OCI-LY3 (cell line): ENCODE results near the gene EIF4B.

Experiments
- H2AFZ ChIP-seq: fragments of 200-600, 300-600 bp; shearing (Covaris generic); 2 replicates; pipeline ENCODE4 v1.6.0; 2014; ENCODE audit warnings: antibody characterized with exemption, low read depth, low read length
- H3K27ac ChIP-seq: fragments of 200-600, 300-600 bp; sonication (generic); 2 replicates; pipeline ENCODE4 v1.5.1; 2014; ENCODE audit warnings: mild to moderate bottlenecking, low read length, moderate library complexity, mixed read lengths
- H3K27me3 ChIP-seq: fragments of 200-600, 300-600 bp; sonication (generic); 2 replicates; pipeline ENCODE4 v1.6.1; 2014; ENCODE audit warnings: low read depth, low read length, mixed read lengths
- H3K36me3 ChIP-seq: fragments of 200-600, 300-600 bp; sonication (generic); replicated peaks from 2 replicates; pipeline ENCODE3; 2014; ENCODE audit warnings: low read depth, low read length, mixed read lengths
- H3K4me1 ChIP-seq: fragments of 300-600, 200-600 bp; sonication (generic); 2 replicates; pipeline ENCODE4 v1.6.1; 2014; ENCODE audit warnings: low read length, mixed read lengths
- H3K4me2 ChIP-seq: fragments of 200-600, 300-600 bp; sonication (generic); 2 replicates; pipeline ENCODE4 v1.6.1; 2014; ENCODE audit warnings: low read length, mixed read lengths
- H3K4me3 ChIP-seq: fragments of 300-600, 200-600 bp; sonication (generic); 2 replicates; pipeline ENCODE4 v1.5.1; 2014; ENCODE audit warnings: antibody characterized with exemption, mild to moderate bottlenecking, low read length, moderate library complexity
- H3K79me2 ChIP-seq: fragments of 300-600, 200-600 bp; shearing (Covaris generic); 2 replicates; pipeline ENCODE4 v1.6.1; 2014; ENCODE audit warnings: mild to moderate bottlenecking, low read length, mixed read lengths
- H3K9ac ChIP-seq: fragments of 300-600, 200-600 bp; shearing (Covaris generic); 2 replicates; pipeline ENCODE4 v1.6.0; 2014; ENCODE audit warnings: mild to moderate bottlenecking, low read length, moderate library complexity
- H3K9me3 ChIP-seq: fragments of 200-600, 300-600 bp; shearing (Covaris generic); 2 replicates; pipeline ENCODE4 v1.6.1; 2014; ENCODE audit warnings: low read length, mixed read lengths; ENCODE audit not compliant: insufficient read depth
- H4K20me1 ChIP-seq: fragments of 200-600, 300-600 bp; sonication (generic); 2 replicates; pipeline ENCODE4 v1.6.1; 2016; ENCODE audit warnings: low read length, mixed read lengths; ENCODE audit not compliant: insufficient read depth
- CTCF ChIP-seq: fragments of 200-600, 300-600 bp; sonication (generic); IDR thresholded peaks from 2 replicates; pipeline ENCODE4 v1.5.1; 2014; ENCODE audit warnings: antibody characterized with exemption, low read length, low read depth
- EZH2phosphoT487 ChIP-seq: fragments of 200-600 bp; shearing (Covaris generic); IDR thresholded peaks from 2 replicates; pipeline ENCODE4 v1.6.1; 2018; ENCODE audit warnings: antibody characterized with exemption, mixed run types, low read depth

Gene EIF4B

DNA sequence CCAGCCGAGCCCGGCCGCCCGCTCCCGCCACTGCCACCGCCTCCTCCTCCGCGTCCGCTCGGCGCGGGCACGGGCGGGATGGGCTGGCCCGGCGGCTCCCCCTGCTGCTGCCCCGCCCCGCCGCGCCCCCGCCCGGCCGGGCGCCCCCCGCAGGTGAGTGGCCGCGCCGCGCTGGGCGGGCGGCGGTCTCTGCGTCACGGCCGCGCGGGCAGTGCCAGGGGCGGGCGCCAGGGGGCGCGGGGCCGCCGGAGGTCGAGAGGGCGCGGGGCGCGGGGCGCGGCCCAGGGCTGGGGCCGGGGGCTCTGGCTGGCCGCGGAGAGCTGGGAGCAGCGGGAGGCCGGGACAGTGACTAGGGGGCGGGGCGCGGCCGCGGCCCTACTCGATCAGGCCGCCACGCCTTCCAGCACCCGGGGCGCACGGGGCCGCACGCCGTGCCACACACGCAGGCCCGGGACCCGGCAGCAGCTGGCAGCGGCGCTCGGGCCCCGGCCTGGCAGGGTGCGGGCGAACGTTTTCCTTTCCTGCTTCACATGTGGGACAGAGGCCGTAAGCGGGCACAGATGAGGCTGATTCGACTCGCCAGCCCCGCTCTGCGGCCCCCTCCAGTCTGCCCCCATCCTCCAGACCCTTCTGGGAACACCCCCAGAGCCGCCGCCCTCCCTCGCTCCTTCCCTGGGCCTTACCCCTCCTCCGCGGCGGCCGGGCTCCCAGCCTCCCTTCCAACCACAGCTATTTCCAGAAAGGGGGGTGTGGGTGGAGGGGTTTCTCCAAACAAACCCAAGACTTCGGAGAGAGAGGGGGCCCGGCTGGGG, 41.2 kb downstream of the EIF4B start:
- Histone ChIP-seq H3K9ac (peak overlapping the region; percentile 97), H3K9me3 (no peaks in the 10 kb centered on the region), H4K20me1 (0 out of 2 replicates have a peak, but pooled peaks cover 4% of the 10 kb centered on the region), H3K4me1 (peaks cover 9% of the 10 kb centered on the region; the same call in 1 of the 2 replicates), H3K27ac (no peak overlapping the region), H3K79me2 (no peaks in the 10 kb centered on the region), H3K4me2 (peak overlapping the region; percentile 83), H3K36me3 (peaks cover 2% of the 10 kb centered on the region), H3K27me3 (no peaks in the 10 kb centered on the region), H2AFZ (0 out of 2 replicates have a peak overlapping the region, but pooled peaks have one; percentile 17), H3K4me3 (peak overlapping the region; percentile 100)
- TF ChIP-seq CTCF, result no peak
- no peak for TF ChIP-seq EZH2phosphoT487

DNA sequence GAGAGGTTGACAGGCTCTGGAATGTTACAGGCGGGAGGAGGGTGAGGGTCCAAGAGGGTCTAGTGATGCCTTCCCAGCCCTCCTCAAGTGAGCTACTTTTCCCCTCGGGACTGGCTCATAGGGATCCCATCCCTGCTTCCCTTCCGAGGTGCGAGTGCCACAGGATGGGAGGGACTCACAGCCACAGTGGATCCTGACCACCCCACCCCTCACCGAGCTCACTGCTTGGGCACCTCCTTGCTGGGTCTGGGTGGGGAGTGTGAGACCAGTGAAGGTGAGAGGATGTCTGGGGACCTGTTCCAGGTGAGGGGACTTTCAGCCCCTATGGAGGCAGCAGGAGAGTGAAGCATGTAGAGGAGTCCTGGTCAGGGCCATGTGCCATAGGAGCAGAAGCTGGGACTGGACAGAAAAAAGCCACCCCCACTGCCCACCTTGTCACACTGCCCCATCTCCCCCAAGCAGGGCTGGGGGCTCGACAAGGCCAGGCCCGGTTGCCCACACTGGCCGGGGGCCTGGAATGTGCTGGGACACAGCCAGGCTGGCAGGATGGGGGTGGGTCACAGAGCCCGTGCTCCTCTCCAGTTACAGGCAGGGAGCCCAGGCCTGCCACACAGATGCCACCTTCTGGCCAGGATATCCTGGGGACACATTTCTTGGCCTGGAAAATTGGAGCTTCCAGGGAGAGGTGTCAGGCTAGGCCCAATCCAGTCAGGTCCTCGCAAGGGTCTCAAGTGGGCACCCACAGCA, 42.0 kb downstream of the EIF4B start:
- Histone ChIP-seq H3K4me3 (peak overlapping the region; percentile 79), H3K27ac (no peak overlapping the region), H3K9me3 (no peaks in the 10 kb centered on the region), H3K27me3 (no peaks in the 10 kb centered on the region), H3K79me2 (no peaks in the 10 kb centered on the region), H3K4me1 (peaks cover 9% of the 10 kb centered on the region; the same call in 1 of the 2 replicates), H3K4me2 (peak overlapping the region; percentile 83), H4K20me1 (no peaks in the 10 kb centered on the region), H2AFZ (no peak overlapping the region), H3K9ac (peak overlapping the region; percentile 62), H3K36me3 (no peaks in the 10 kb centered on the region)
- TF ChIP-seq CTCF (no peak), EZH2phosphoT487 (no peak)

DNA sequence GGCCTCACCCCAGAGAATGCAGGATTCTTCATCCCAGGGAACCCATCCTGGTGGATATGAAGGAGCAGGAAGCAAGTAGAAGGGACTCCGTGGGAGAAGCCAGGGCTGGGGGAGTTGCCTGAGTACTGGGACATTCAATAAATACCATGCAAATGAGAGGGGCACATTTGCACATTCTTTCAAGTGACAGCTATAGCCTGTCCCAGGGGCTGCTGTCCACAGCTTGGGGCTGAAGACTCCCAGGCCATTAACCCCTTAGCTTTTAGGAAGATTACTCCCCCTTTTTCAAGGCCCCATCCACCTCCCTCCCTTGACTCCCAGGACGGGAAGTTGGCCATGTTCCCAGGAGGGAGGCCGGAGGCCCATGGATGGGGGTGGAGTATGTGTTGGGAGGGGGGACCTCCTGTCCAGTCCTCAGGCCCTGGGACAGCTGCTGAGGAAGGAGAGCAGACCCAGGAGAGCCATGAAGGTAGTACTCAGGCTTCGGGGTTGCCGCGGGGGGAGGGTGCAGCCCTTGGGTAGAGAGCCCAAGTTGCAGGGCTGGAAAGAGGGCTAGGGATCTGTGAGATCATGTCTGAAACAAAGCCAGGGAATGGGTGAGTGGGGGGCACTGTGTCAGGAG, 42.6 kb downstream of the EIF4B start:
- H3K27ac ChIP-seq, result no peak overlapping the region
- H2AFZ ChIP-seq, result no peak overlapping the region
- H3K9me3 ChIP-seq, result no peaks in the 10 kb centered on the region
- H3K36me3 ChIP-seq, result no peaks in the 10 kb centered on the region
- no peaks in the 10 kb centered on the region for H4K20me1 ChIP-seq
- H3K4me2 ChIP-seq, result no peak overlapping the region
- H3K4me3 ChIP-seq, result no peak overlapping the region
- no peaks in the 10 kb centered on the region for H3K79me2 ChIP-seq
- H3K27me3 ChIP-seq, result no peaks in the 10 kb centered on the region
- no peak overlapping the region for H3K9ac ChIP-seq
- TF ChIP-seq CTCF (no peak), EZH2phosphoT487 (no peak)
- peaks cover 13% of the 10 kb centered on the region; the same call in 1 of the 2 replicates for H3K4me1 ChIP-seq
